Measurements from ENCODE around the gene LRFN2.

LRFN2 gene

GRCh38 chr6:40411881-40412280 is 175.3 kb downstream of the LRFN2 start:
- FAIRE-seq, result no peak
- no peak for DNase-seq (ENCODE audit: extremely low spot score, insufficient read length, low read depth)

- DNase-seq (ENCODE audit: extremely low spot score, insufficient read length, low read depth) (no peak), FAIRE-seq (no peak)
These were observed 176.3 kb downstream of the LRFN2 start for GRCh38 chr6:40410821-40411220.

DNA sequence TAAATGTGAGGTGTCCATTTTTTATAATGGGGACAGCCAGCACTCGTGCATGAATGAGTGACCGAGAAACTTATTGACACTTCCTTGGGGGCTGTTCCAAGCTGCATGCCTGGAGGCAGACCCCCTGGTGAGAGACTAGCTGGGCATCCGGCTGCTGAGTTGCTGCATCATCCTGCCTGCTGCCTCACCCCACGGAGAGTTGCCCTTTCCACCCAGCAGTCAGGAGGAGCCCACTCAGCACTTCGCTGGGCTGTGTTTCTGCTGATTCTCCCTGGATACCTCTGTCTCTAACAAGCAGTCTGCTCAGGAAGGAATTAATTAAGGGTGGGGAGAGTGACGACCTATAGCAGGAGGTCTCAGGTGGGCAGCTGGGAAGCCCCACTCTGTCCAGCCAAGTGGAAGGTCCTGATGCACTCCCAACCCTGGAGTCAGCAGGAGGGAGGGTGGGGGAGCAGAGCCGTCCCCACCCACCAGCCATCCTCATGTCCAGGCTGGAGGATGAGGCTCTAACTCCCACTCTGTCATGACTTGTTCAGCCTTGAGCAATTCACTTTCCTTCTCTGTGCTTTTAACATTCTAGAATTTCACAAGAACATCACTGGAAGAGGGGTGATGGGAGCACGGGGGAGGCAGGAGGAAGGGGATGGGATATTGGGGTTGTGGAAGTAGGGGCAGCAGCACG is 177.3 kb downstream of the LRFN2 start:
- DNase-seq (ENCODE audit: extremely low spot score, insufficient read length, low read depth), result no peak

GRCh38 chr6:40408786-40409542 is 178.2 kb downstream of the LRFN2 start:
- DNase-seq (ENCODE audit: extremely low spot score, insufficient read length, low read depth) (no peak), FAIRE-seq (no peak)

More for the DNA sequence above, 177.3 kb downstream of the LRFN2 start:
- FAIRE-seq, result no peak

DNA sequence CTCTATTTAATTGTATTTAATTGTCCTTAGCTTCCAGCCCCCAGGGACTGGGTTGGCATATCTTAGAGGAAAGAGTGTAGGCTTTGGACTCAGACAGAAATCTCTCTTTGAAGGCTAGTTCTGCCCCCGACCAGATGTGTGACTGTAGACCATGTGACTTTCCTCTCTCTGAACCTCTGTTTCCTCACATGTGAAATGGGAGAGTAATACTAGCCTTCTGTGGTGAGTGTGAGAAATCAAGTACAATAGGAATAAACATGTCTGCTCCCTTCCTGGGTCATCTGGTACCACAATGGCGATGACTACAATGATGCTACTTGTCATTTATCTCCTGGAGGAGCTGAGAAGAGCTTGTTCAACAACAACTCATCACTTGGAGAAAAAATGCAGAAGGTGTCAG is 179.9 kb downstream of the LRFN2 start:
- FAIRE-seq (no peak), DNase-seq (ENCODE audit: extremely low spot score, insufficient read length, low read depth) (no peak)

DNA sequence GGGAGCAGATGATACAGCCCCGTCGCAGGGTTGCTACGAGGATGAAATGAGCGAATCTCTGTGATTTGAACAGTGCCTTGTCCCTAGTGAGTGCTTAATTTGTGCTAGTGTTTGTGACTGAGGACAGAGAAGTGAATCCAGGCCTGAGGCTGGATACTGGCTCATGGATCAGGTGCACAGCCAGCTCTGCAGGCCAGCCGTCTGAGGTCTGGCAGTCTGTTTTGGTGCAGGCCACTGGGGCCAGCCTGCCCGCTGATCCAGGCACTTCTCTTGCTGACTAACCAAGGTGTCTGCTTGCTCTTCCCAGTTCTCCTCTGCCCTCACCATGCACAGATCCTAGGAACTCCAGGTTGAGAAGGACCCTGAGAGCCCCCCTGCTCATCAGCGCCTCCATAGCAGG is 181.0 kb downstream of the LRFN2 start:
- FAIRE-seq, result no peak

GRCh38 chr6:40400738-40401137 is 186.4 kb downstream of the LRFN2 start:
- DNase-seq (ENCODE audit: extremely low spot score, insufficient read length, low read depth) (no peak), FAIRE-seq (no peak)

More for the DNA sequence above, 181.0 kb downstream of the LRFN2 start:
- no peak for DNase-seq (ENCODE audit: extremely low spot score, insufficient read length, low read depth)

DNA sequence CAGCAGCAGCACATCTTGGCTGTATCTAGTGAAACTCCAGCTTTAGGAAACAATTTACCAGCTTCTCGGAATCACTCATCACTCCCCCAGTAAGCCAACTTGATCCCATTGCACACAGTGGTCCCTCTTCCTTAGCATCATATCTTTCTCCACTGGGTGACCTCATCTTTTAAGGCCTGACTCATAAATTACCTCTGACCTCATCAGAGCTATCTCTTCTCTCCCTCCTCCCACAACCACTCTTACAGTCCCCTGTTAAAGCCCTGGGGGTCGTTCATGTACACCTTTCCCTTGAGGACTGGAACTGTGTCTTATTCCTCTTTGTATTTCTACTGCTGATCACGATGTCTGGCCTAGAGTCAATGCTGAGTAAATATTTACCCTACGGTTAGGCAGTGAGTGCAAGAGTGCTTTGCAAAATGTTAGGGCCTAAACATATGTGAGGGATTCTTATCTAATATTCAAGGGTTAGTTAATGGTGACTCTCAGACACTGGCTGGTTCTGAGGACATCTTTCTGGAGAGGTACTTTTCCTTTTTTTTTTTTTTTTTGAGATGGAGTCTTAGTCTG is 187.2 kb downstream of the LRFN2 start:
- FAIRE-seq, result no peak
- no peak for DNase-seq (ENCODE audit: extremely low spot score, insufficient read length, low read depth)

GRCh38 chr6:40398810-40399477 is 188.2 kb downstream of the LRFN2 start:
- FAIRE-seq (no peak), DNase-seq (ENCODE audit: extremely low spot score, insufficient read length, low read depth) (no peak)

GRCh38 chr6:40398034-40398691 is 189.0 kb downstream of the LRFN2 start:
- FAIRE-seq (no peak), DNase-seq (ENCODE audit: extremely low spot score, insufficient read length, low read depth) (no peak)

DNA sequence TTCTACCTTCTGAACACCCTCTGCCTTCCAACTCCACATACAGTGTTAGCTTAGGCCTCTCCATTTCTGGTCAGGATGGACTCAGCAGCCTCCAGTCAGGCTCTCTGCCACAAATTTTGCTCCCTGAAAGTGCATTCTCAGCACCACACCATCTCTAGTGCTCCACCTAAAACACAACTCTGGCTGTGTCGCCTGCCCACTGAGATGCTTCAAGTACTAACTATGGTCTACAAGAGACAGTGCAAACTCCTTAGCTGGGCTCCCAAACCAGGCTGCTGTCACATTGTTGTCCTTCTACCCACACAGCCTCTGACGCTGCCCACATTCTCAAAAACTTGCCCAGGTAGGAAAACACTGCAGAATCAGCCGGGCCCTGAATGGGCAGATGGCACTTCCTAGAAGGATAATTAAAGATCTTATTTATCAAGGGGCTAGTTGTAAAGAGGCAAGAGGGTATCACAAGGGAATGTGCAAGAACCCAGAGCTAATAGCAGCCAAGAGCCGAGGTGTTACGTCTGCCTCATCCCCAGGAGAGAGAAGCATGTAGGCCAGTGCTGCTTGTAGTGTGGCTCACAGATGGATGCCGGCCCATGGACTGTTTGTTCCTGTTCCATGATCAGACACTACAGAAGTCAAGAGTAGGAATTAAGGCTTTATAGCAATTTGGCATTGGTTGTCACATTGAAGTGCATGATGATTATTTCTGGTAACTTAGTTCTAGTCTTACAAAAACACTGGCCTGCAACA is 189.7 kb downstream of the LRFN2 start:
- FAIRE-seq, result no peak
- no peak for DNase-seq (ENCODE audit: extremely low spot score, insufficient read length, low read depth)

GRCh38 chr6:40395698-40396076 is 191.5 kb downstream of the LRFN2 start:
- FAIRE-seq (no peak), DNase-seq (ENCODE audit: extremely low spot score, insufficient read length, low read depth) (no peak)

- DNase-seq (ENCODE audit: extremely low spot score, insufficient read length, low read depth), result no peak
- no peak for FAIRE-seq
These were observed 192.0 kb downstream of the LRFN2 start for GRCh38 chr6:40395066-40395697.

DNA sequence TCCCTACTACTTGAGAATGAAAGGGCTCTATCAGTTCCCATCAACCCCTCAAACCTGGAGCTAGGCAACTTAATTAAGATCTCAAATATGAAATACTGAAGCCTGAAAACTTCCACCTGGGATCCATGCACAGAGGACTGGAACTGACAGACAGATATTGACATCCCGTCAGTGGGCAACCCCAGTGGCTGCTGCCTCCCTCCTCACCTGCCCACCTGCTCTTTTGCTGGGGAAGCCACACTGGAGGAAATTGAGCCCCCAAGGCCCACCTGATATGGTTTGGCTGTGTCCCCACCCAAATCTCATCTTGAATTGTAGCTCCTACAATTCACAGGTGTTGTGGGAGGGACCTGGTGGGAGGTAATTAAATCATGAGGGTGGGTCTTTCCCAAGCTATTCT is 192.8 kb downstream of the LRFN2 start:
- DNase-seq (ENCODE audit: extremely low spot score, insufficient read length, low read depth) (no peak), FAIRE-seq (no peak)

DNA sequence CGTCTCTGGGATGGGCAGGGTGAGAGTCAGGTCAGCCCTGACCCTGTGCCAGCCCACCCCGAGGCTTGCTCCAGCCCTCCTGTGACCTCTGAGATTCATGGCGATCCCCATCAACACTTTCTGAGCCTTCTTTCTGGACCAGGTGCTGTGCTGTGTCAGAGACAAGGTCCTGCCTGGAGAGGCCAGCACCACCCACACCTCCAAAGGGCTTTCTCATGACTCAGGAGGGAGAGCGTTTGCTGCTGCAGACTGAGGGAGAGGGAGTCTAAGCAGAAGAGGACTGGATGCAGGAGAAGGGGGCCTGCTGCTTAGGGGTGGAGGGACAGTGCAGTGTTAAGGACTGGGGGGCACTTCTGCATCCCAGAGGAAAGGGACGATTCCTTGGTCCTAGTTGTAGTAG is 193.5 kb downstream of the LRFN2 start:
- DNase-seq (ENCODE audit: extremely low spot score, insufficient read length, low read depth), result no peak
- no peak for FAIRE-seq

- FAIRE-seq, result no peak
These were observed 194.6 kb downstream of the LRFN2 start for GRCh38 chr6:40392589-40392988.

GRCh38 chr6:40391851-40392517 is 195.2 kb downstream of the LRFN2 start:
- no peak for FAIRE-seq
- DNase-seq (ENCODE audit: extremely low spot score, insufficient read length, low read depth), result no peak

More at GRCh38 chr6:40392589-40392988, 194.6 kb downstream of the LRFN2 start:
- DNase-seq (ENCODE audit: extremely low spot score, insufficient read length, low read depth), result no peak

DNA sequence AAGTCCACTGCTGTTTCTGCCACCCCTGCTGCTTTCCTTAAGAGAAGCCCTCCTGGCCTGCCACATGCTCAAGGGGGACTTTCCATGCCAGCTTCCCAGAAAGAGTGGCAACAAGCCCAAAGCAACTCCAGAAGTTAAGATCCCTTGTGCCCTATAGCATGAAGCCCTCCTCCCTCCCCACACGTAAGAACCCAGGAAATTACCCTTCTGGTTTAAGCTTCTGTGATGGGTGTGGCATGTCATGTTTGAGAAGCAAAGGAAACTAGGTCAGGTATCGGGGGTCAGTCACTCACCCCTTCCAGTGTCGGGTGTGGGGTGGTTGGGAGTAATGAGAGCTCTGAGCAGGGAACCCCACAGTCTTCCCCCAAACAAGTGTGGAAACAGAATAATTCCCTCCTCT is 196.1 kb downstream of the LRFN2 start:
- FAIRE-seq, result no peak
- no peak for DNase-seq (ENCODE audit: extremely low spot score, insufficient read length, low read depth)

All from GM18507 (cell line).